SK-N-SH treated with all-trans-retinoic acid at 6 μM for 48 hours (cell line): Measurements from ENCODE around the gene SERINC3.

ENCODE experiments used
- ATAC-seq: fragments of 200-7000 bp; cut with Tn5 transposase; 3 replicates; pipeline ENCODE4 v1.9.1; 2020; ENCODE audit warnings: mild to moderate bottlenecking, moderate library complexity
- BACH2 ChIP-seq: fragments of 250-450 bp; sonication (Bioruptor Pico); IDR thresholded peaks from 2 replicates; pipeline ENCODE4 v1.9.0; 2021; ENCODE audit warnings: mild to moderate bottlenecking, borderline replicate concordance
- CREB5 ChIP-seq: fragments of 250-450 bp; sonication (Bioruptor Pico); IDR thresholded peaks from 2 replicates; pipeline ENCODE4 v1.5.1; 2020; ENCODE audit warnings: low read depth, mild to moderate bottlenecking, moderate library complexity
- CSDC2 ChIP-seq: fragments of 250-450 bp; sonication (Bioruptor Pico); IDR thresholded peaks from 2 replicates; pipeline ENCODE4 v1.5.0; 2020; ENCODE audit warnings: mild to moderate bottlenecking, moderate library complexity
- GLIS3 ChIP-seq: fragments of 250-450 bp; sonication (Bioruptor Pico); IDR thresholded peaks from 2 replicates; pipeline ENCODE4 v1.5.0; 2020; ENCODE audit warnings: mild to moderate bottlenecking, moderate library complexity
- ISL1 ChIP-seq: fragments of 250-450 bp; sonication (Bioruptor Pico); IDR thresholded peaks from 2 replicates; pipeline ENCODE4 v2.1.2; 2022; ENCODE audit warnings: mild to moderate bottlenecking, moderate library complexity
- OSR1 ChIP-seq: fragments of 250-450 bp; sonication (Bioruptor Pico); IDR thresholded peaks from 2 replicates; pipeline ENCODE4 v1.8.0; 2022; ENCODE audit warnings: moderate library complexity, mild to moderate bottlenecking, inconsistent platforms
- PATZ1 ChIP-seq: fragments of 250-450 bp; sonication (Bioruptor Pico); IDR thresholded peaks from 2 replicates; pipeline ENCODE4 v1.8.0; 2020; ENCODE audit warnings: mild to moderate bottlenecking, moderate library complexity, borderline replicate concordance
- POU6F1 ChIP-seq: fragments of 250-450 bp; sonication (Bioruptor Pico); IDR thresholded peaks from 2 replicates; pipeline ENCODE4 v1.8.0; 2021; ENCODE audit warnings: low read depth, mild to moderate bottlenecking, moderate library complexity, borderline replicate concordance
- RARB ChIP-seq: fragments of 250-450 bp; sonication (Bioruptor Pico); IDR thresholded peaks from 2 replicates; pipeline ENCODE4 v1.8.0; 2021; ENCODE audit warnings: mild to moderate bottlenecking, moderate library complexity
- TCF4 ChIP-seq: fragments of 250-450 bp; sonication (Bioruptor Pico); IDR thresholded peaks from 2 replicates; pipeline ENCODE4 v1.8.0; 2021; ENCODE audit warnings: mild to moderate bottlenecking, moderate library complexity, borderline replicate concordance
- TOX ChIP-seq: fragments of 250-450 bp; sonication (Bioruptor Pico); IDR thresholded peaks from 2 replicates; pipeline ENCODE4 v1.8.0; 2021; ENCODE audit warnings: mild to moderate bottlenecking, moderate library complexity, borderline replicate concordance
- TSHZ2 ChIP-seq: fragments of 250-450 bp; sonication (Bioruptor Pico); IDR thresholded peaks from 2 replicates; pipeline ENCODE4 v1.5.0; 2020; ENCODE audit warnings: mild to moderate bottlenecking, moderate library complexity
- ZC3H10 ChIP-seq: fragments of 250-450 bp; sonication (Bioruptor Pico); IDR thresholded peaks from 2 replicates; pipeline ENCODE4 v1.5.1; 2021; ENCODE audit warnings: mild to moderate bottlenecking, moderate library complexity
- ZFP3 ChIP-seq: fragments of 250-450 bp; sonication (Bioruptor Pico); IDR thresholded peaks from 2 replicates; pipeline ENCODE4 v1.5.0; 2020; ENCODE audit warnings: mild to moderate bottlenecking, moderate library complexity
- ZNF565 ChIP-seq: fragments of 450-650 bp; formaldehyde crosslinking; conservative IDR thresholded peaks from 2 replicates; pipeline ENCODE4 v1.5.0; 2020; ENCODE audit warnings: low read depth, mild to moderate bottlenecking, moderate library complexity
- ZNF8 ChIP-seq: fragments of 450-650 bp; formaldehyde crosslinking; IDR thresholded peaks from 2 replicates; pipeline ENCODE4 v1.5.0; 2020; ENCODE audit warnings: mild to moderate bottlenecking, moderate library complexity

SERINC3 gene

GRCh38 chr20:44489223-44489622, 32.6 kb downstream of the SERINC3 start:
- ATAC-seq: no peak
- TF ChIP-seq POU6F1 (CRISPR knock-in tag) (no peak), TCF4 (no peak), ISL1 (CRISPR knock-in tag) (no peak), ZFP3 (CRISPR knock-in tag) (no peak), CREB5 (no peak), BACH2 (CRISPR knock-in tag) (no peak), OSR1 (CRISPR knock-in tag) (no peak), RARB (CRISPR knock-in tag) (no peak), TSHZ2 (CRISPR knock-in tag) (no peak), TOX (CRISPR knock-in tag) (no peak), ZNF8 (CRISPR knock-in tag) (no peak), ZC3H10 (CRISPR knock-in tag) (no peak)

- TF ChIP-seq ZFP3 (CRISPR knock-in tag): no peak
- TF ChIP-seq ZNF8 (CRISPR knock-in tag): no peak
- no peak for TF ChIP-seq CREB5
- no peak for TF ChIP-seq BACH2 (CRISPR knock-in tag)
- TF ChIP-seq ISL1 (CRISPR knock-in tag): no peak
- no peak for TF ChIP-seq GLIS3 (CRISPR knock-in tag)
- no peak for TF ChIP-seq TSHZ2 (CRISPR knock-in tag)
- ATAC-seq: no peak
These were observed 33.3 kb downstream of the SERINC3 start for GRCh38 chr20:44488551-44488950.

GRCh38 chr20:44485830-44486198, 36.1 kb downstream of the SERINC3 start:
- TF ChIP-seq ZNF565 (CRISPR knock-in tag) (no peak), OSR1 (CRISPR knock-in tag) (no peak), CSDC2 (no peak), PATZ1 (CRISPR knock-in tag) (no peak)
- ATAC-seq: peak; percentile 39; the same call in 2 of the 3 replicates
